GM18868 (cell line): ENCODE results near the gene B3GNT7.
"Not testable (repeated sequence)": the region's sequence is repeated elsewhere in the genome, so short reads cannot be mapped to it uniquely, and the experiment has no call there.

Experiments
- ATAC-seq: cut with Tn5 transposase; IDR thresholded peaks from one replicate; pipeline ENCODE4 v1.9.1; 2021; ENCODE audit warnings: mild to moderate bottlenecking, moderate library complexity; ENCODE audit not compliant: unreplicated experiment

Gene B3GNT7

GRCh38 chr2:231423176-231423575, 27.7 kb downstream of the B3GNT7 start:
- ATAC-seq: no peak

DNA sequence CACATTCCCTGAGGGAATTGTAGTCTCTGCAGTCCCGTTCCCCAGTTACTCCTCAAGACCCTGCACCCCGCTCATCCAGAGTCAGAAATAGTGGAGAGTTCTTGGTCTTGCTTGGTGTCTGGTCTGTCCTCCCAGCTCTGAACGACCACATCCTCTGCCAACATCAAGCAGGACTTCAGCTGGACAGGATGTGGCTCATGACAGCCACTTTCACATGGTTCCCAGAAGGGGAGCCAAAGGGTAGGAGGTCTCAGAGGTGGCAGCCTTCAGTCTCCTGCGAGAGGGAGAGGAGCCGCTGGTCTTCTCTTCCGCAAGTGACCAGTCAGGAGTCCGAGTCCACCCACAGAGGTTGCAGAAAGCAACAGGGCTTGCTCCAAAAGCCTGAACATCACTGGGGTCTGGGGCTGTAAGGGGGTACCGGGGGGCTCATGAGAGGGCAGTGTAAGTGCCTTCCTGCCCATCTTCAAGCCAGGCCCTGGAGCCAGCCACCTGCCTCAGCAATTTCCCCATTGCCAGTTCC, 29.8 kb downstream of the B3GNT7 start:
- no peak for ATAC-seq

GRCh38 chr2:231425811-231426703, 30.5 kb downstream of the B3GNT7 start:
- ATAC-seq: no peak

- ATAC-seq: no peak
These were observed 31.6 kb downstream of the B3GNT7 start for GRCh38 chr2:231427116-231427515.

GRCh38 chr2:231429152-231429551, 33.6 kb downstream of the B3GNT7 start:
- ATAC-seq: no peak

GRCh38 chr2:231429901-231430300, 34.4 kb downstream of the B3GNT7 start:
- ATAC-seq: no peak

- not testable (repeated sequence) for ATAC-seq
These were observed 34.9 kb downstream of the B3GNT7 start for GRCh38 chr2:231430437-231430836.

DNA sequence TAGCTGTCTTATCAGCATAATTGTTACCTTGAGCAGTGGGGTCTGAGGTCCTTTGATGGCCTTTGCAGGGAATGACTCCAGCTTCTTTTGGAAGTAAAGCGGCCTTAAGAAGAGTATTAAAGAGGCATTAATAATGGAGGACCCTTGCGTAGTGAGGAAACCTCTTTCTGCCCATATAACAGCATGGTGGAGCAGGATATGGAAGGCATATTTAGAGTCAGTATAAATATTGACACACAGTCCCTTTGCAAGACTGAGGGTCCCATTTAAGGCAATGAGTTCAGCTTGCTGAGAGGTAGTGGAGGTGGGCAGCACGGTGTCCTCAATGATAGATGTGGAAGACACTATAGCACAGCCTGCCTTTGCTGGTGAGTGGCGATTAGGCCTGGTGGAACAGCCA, 36.1 kb downstream of the B3GNT7 start:
- no peak for ATAC-seq

DNA sequence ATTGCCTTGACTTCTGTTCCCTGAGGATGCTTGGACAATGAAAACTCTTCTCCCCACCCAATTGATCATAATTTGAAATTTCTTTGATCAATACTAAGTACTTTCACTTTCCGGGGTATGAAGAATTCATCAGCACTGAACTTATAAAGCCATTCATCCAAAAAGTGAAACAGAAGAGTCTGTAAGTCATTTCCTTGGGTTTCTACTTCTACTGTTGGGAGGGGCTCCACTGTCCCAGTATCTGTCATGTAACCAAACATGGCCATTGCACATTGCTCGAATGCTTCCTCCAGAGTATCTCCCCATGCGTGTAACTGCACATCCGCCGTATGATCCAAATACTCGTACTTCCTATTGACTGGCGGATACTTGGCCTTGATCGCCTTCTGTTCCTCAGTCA, 38.5 kb downstream of the B3GNT7 start:
- ATAC-seq: no peak

DNA sequence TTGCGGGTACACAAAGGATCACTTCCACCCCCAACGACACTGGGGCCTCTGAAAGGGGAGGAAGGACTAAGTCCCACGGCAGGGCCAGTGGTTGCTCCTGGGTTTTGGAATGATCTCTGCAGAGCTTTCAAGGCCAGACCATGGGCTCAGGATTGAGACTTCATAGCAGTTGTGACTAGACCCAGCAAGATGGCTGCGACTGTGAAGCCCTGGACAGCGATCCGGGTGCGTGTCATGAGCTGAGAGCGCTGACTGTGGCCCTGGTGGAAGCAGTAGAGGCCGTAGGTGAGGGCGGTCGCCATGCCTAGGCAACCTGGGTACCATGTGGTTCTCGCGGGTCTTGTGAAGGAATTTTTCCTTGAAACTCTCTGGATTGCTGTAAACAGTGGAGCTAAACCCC, 41.4 kb downstream of the B3GNT7 start:
- no peak for ATAC-seq

DNA sequence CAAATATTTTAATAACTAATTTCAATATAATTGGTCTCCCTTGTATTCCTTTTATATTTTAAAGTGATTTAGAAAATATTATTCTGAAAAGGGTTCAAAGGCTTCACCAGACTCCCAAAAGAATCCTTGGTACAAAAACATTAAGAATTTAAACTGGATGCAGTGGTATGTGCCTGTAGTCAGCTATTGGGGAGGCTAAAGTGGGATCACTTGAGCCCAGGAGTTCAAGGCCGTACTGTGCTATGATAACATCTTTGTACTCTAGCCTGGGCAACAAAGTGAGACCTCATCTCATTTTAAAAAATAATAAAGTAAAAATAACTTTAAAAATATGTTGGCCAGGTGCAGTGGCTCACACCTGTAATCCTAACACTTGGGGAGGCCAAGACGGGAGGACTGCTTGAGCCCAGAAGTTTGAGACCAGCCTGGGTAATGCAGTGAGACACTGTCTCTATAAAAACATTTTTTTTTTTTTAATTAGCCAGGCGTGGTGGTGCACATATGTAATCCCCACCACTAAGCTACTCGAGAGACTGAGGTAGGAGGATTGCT, 54.1 kb downstream of the B3GNT7 start:
- no peak for ATAC-seq

- ATAC-seq: no peak
These were observed 55.1 kb downstream of the B3GNT7 start for GRCh38 chr2:231450548-231450989.
